Embryonic facial prominence (tissue), 1 donor: ENCODE data around the gene NDUFS2.

Source experiments
- DNase-seq: peaks from one replicate; pipeline ENCODE4 v3.0.0-alpha.2; 2016; ENCODE audit errors: extremely low spot score

Gene NDUFS2

GRCh38 chr1:161195171-161195570 is 7.0 kb upstream of the NDUFS2 start:
- no peak for DNase-seq

- DNase-seq: no peak
Measured at GRCh38 chr1:161196111-161196510, 6.1 kb upstream of the NDUFS2 start.

- peak; percentile 70 for DNase-seq
Measured at GRCh38 chr1:161196521-161197451, 5.4 kb upstream of the NDUFS2 start.

- no peak for DNase-seq
Measured at GRCh38 chr1:161197560-161198193, 4.5 kb upstream of the NDUFS2 start.

- DNase-seq: no peak
Measured at GRCh38 chr1:161198194-161198896, 3.8 kb upstream of the NDUFS2 start.

GRCh38 chr1:161198897-161199431 is 3.2 kb upstream of the NDUFS2 start, which contains the start of gene ADAMTS4:
Gene ADAMTS4 (minus strand): TSS chr1:161199054. CDS start chr1:161198627, 427 bp downstream.
- DNase-seq: peak; percentile 77

GRCh38 chr1:161199506-161200139 is 2.5 kb upstream of the NDUFS2 start:
- no peak for DNase-seq

- DNase-seq: no peak
Measured at GRCh38 chr1:161200421-161200991, 1.7 kb upstream of the NDUFS2 start.

GRCh38 chr1:161200992-161201835 is 953 bp upstream of the NDUFS2 start:
- no peak for DNase-seq

- DNase-seq: no peak
Measured at GRCh38 chr1:161206411-161207140, 4.4 kb downstream of the NDUFS2 start.

GRCh38 chr1:161207173-161207572 is 5.0 kb downstream of the NDUFS2 start:
- DNase-seq: no peak

- DNase-seq: no peak
Measured at GRCh38 chr1:161209790-161210409, 7.7 kb downstream of the NDUFS2 start.

- DNase-seq: no peak
Measured at GRCh38 chr1:161214369-161214768, 12.2 kb downstream of the NDUFS2 start.

GRCh38 chr1:161215076-161215475 is 12.9 kb downstream of the NDUFS2 start, which contains the start of gene FCER1G:
Gene FCER1G (plus strand): TSS chr1:161215295. CDS start chr1:161215322, 27 bp downstream.
- no peak for DNase-seq

- no peak for DNase-seq
Measured at GRCh38 chr1:161216945-161217712, 15.0 kb downstream of the NDUFS2 start.

GRCh38 chr1:161217831-161218230 is 15.7 kb downstream of the NDUFS2 start:
- no peak for DNase-seq

GRCh38 chr1:161218301-161219077 is 16.3 kb downstream of the NDUFS2 start:
- no peak for DNase-seq
